CD14-positive monocyte (primary cell): ENCODE measurements around the gene SAT1. TPM values are rescaled to one million over a fixed set of nuclear protein-coding genes. Genes with fewer than 3 reads are reported as not detected.

Source experiments
- DNase-seq, 3 donors: peaks; one replicate each; pipeline ENCODE4 v3.0.0-alpha.2; 2011 to 2022
- H2AFZ ChIP-seq: 2 replicates; pipeline ENCODE4 v1.6.0; 2012; ENCODE audit warnings: mild to moderate bottlenecking, low read depth, low read length, inconsistent platforms; ENCODE audit not compliant: insufficient read depth, poor library complexity, severe bottlenecking
- H3K27ac ChIP-seq, 2 donors: 1 replicate in 1 of 2; 2 replicates in 1 of 2; pipeline ENCODE4 v1.5.1; 2012 to 2013; ENCODE audit warnings: low read length in 2 of 2, control low read depth in 1 of 2, inconsistent platforms in 1 of 2, low read depth in 1 of 2, mild to moderate bottlenecking in 1 of 2
- H3K27me3 ChIP-seq, 2 donors: one replicate each; pipeline versions ENCODE4 v1.6.0 to v1.6.1; 2011 to 2013; ENCODE audit warnings: low read length in 2 of 2; ENCODE audit not compliant: control insufficient read depth in 2 of 2, insufficient read depth in 2 of 2
- H3K36me3 ChIP-seq, 2 donors: replicated peaks in 1 of 2; 1 replicate in 1 of 2; 2 replicates in 1 of 2; pipeline versions ENCODE4 v1.5.1 to v1.6.1; 2012 to 2013; ENCODE audit warnings: low read length in 2 of 2, control low read depth in 1 of 2, inconsistent platforms in 1 of 2, mild to moderate bottlenecking in 1 of 2; ENCODE audit not compliant: insufficient read depth in 2 of 2, control insufficient read depth in 1 of 2
- H3K4me1 ChIP-seq, 2 donors: 1 replicate in 1 of 2; 2 replicates in 1 of 2; pipeline versions ENCODE4 v1.5.1 to v1.6.1; 2012 to 2013; ENCODE audit warnings: low read length in 2 of 2, control low read depth in 1 of 2, inconsistent platforms in 1 of 2, mild to moderate bottlenecking in 1 of 2, moderate library complexity in 1 of 2; ENCODE audit not compliant: insufficient read depth in 2 of 2, control insufficient read depth in 1 of 2
- H3K4me2 ChIP-seq: replicated peaks from 2 replicates; pipeline ENCODE3; 2012; ENCODE audit warnings: low read length, moderate library complexity, mild to moderate bottlenecking; ENCODE audit not compliant: poor library complexity, severe bottlenecking; ENCODE audit errors: extremely low read depth
- H3K4me3 ChIP-seq, 3 experiments: fragments of 200-600 bp in 1 of 3; sonication (generic) in 1 of 3; replicated peaks in 1 of 3; 1 replicate in 2 of 3; 2 replicates in 1 of 3; pipeline ENCODE4 v1.5.1; 2011 to 2013; ENCODE audit warnings: low read length in 3 of 3, mild to moderate bottlenecking in 3 of 3, control low read depth in 2 of 3, low read depth in 2 of 3, inconsistent platforms in 1 of 3, moderate library complexity in 1 of 3
- H3K79me2 ChIP-seq: 2 replicates; pipeline ENCODE4 v1.6.0; 2012; ENCODE audit warnings: mild to moderate bottlenecking, control low read depth, inconsistent platforms, low read length, moderate library complexity; ENCODE audit not compliant: insufficient read depth
- H3K9ac ChIP-seq: 2 replicates; pipeline ENCODE4 v1.6.0; 2017; ENCODE audit warnings: low read length, mild to moderate bottlenecking; ENCODE audit not compliant: insufficient read depth, poor library complexity, severe bottlenecking
- H3K9me3 ChIP-seq, 2 donors: replicated peaks in 1 of 2; 1 replicate in 1 of 2; 2 replicates in 1 of 2; pipeline versions ENCODE4 v1.5.1 to v1.6.1; 2012 to 2013; ENCODE audit warnings: low read length in 2 of 2, control low read depth in 1 of 2; ENCODE audit not compliant: control insufficient read depth in 1 of 2, insufficient read depth in 1 of 2
- H4K20me1 ChIP-seq: 2 replicates; pipeline ENCODE4 v1.6.0; 2012; ENCODE audit warnings: mild to moderate bottlenecking, low read length, control low read depth, moderate library complexity; ENCODE audit not compliant: insufficient read depth
- H3K27ac Mint-ChIP-seq, 7 donors: one replicate each; pipeline ENCODE4 v1.8.0; 2020; ENCODE audit warnings: mild to moderate bottlenecking in 7 of 7, mixed read lengths in 7 of 7, moderate library complexity in 6 of 7, inconsistent platforms in 2 of 7
- H3K27me3 Mint-ChIP-seq, 3 donors: one replicate each; pipeline ENCODE4 v1.8.0; 2021 to 2022; ENCODE audit warnings: low read depth in 3 of 3, mild to moderate bottlenecking in 3 of 3, mixed read lengths in 3 of 3, moderate library complexity in 3 of 3, inconsistent platforms in 1 of 3
- H3K36me3 Mint-ChIP-seq, 2 donors: one replicate each; pipeline ENCODE4 v1.8.0; 2020; ENCODE audit warnings: mixed read lengths in 2 of 2, inconsistent platforms in 1 of 2, mild to moderate bottlenecking in 1 of 2
- H3K4me1 Mint-ChIP-seq: one replicate; pipeline ENCODE4 v1.8.0; 2020; ENCODE audit warnings: mild to moderate bottlenecking, mixed read lengths
- H3K4me3 Mint-ChIP-seq, 2 donors: one replicate each; pipeline ENCODE4 v1.8.0; 2020; ENCODE audit warnings: mild to moderate bottlenecking in 2 of 2, mixed read lengths in 2 of 2, moderate library complexity in 1 of 2
- H3K9me3 Mint-ChIP-seq, 7 donors: one replicate each; pipeline ENCODE4 v1.8.0; 2020 to 2022; ENCODE audit warnings: mixed read lengths in 7 of 7, mild to moderate bottlenecking in 6 of 7, moderate library complexity in 6 of 7, inconsistent platforms in 2 of 7
- CTCF ChIP-seq: fragments of 200-600 bp; IDR thresholded peaks from one replicate; pipeline ENCODE4 v1.8.0; 2022; ENCODE audit warnings: antibody characterized with exemption, mild to moderate bottlenecking
- WGBS: methylation state at CpG from one replicate; pipeline ENCODE4 v1.1.5; 2013; ENCODE audit warnings: missing lambda C conversion rate; ENCODE audit not compliant: insufficient coverage; 5-methylcytosine and 5-hydroxymethylcytosine counted together
- intact Hi-C, 2 donors: fragments of 100-400 bp; cut with micrococcal nuclease; formaldehyde crosslinking; loops; one replicate each; pipeline versions ENCODE4 v1.15.0 to v1.15.1; 2023
- polyA plus RNA-seq, 3 donors: library from polyadenylated mRNA; depleted of rRNA in 1 of 3; unstranded in 2 of 3; stranded (reverse) in 1 of 3; fragments of 300-500 nt in 2 of 3; fragments of >200 nt in 1 of 3; fragmentation: Illumina TruSeq in 2 of 3; gene quantifications; 1 replicate in 2 of 3; 2 replicates in 1 of 3; pipeline ENCODE4 v1.2.3, GENCODE V29; 2012 to 2021

SAT1 gene
- polyA plus RNA-seq, 3 donors: 897 to 7,815 (median 970) TPM

- no CpG with 5 or more reads among the region's 2 CpGs for WGBS
- intact Hi-C loops: no loop called here
- H3K9me3 Mint-ChIP-seq: peaks cover 0 to 3% (median 0%) of the 10 kb centered on the region in 7 donors
- Histone ChIP-seq H3K36me3 (no peaks in the 10 kb centered on the region), H3K4me3 (no peak overlapping the region), H3K27ac (no peak overlapping the region), H4K20me1 (no peaks in the 10 kb centered on the region), H2AFZ (no peak overlapping the region), H3K79me2 (no peaks in the 10 kb centered on the region), H3K9me3 (no peaks in the 10 kb centered on the region), H3K9ac (no peak overlapping the region), H3K27me3 (no peaks in the 10 kb centered on the region), H3K4me2 (no peak overlapping the region), H3K4me1 (peaks cover 0 to 4% of the 10 kb centered on the region in 2 donors)
- DNase-seq: no peak
- peaks cover 8% of the 10 kb centered on the region for H3K4me1 Mint-ChIP-seq
- no peaks in the 10 kb centered on the region for H3K36me3 Mint-ChIP-seq
- no peak for TF ChIP-seq CTCF
- no peak overlapping the region for H3K4me3 Mint-ChIP-seq
- H3K27me3 Mint-ChIP-seq: peaks cover 0 to 22% (median 2%) of the 10 kb centered on the region in 3 donors
- H3K27ac Mint-ChIP-seq: no peak overlapping the region
These were observed 33.4 kb upstream of the SAT1 start for GRCh38 chrX:23749576-23749975.

- H3K9me3 ChIP-seq: no peaks in the 10 kb centered on the region
- peaks cover 0 to 18% (median 0%) of the 10 kb centered on the region in 3 donors for H3K27me3 Mint-ChIP-seq
- no peak overlapping the region for H3K9ac ChIP-seq
- DNase-seq: no peak
- H3K27ac ChIP-seq: no peak overlapping the region
- no peak for TF ChIP-seq CTCF
- peaks cover 0 to 3% of the 10 kb centered on the region in 2 donors for H3K4me1 ChIP-seq
- H3K4me2 ChIP-seq: no peak overlapping the region
- no peak overlapping the region for H2AFZ ChIP-seq
- no peaks in the 10 kb centered on the region for H4K20me1 ChIP-seq
- H3K27me3 ChIP-seq: no peaks in the 10 kb centered on the region
- H3K4me3 Mint-ChIP-seq: no peak overlapping the region
- peaks cover 0 to under 1% (median 0%) of the 10 kb centered on the region in 7 donors for H3K9me3 Mint-ChIP-seq
- H3K4me3 ChIP-seq: no peak overlapping the region
- intact Hi-C loops: no loop called here
- H3K27ac Mint-ChIP-seq: no peak overlapping the region
- H3K79me2 ChIP-seq: no peaks in the 10 kb centered on the region
- peaks cover 4% of the 10 kb centered on the region for H3K4me1 Mint-ChIP-seq
- H3K36me3 ChIP-seq: no peaks in the 10 kb centered on the region
- no peaks in the 10 kb centered on the region for H3K36me3 Mint-ChIP-seq
- no CpG with 5 or more reads among the region's 2 CpGs for WGBS
These were observed 30.1 kb upstream of the SAT1 start for GRCh38 chrX:23752740-23753415.
